ENCODE measurements around the gene PHACTR4.
"Not testable (repeated sequence)": the region's sequence is repeated elsewhere in the genome, so short reads cannot be mapped to it uniquely, and the experiment has no call there.

Gene PHACTR4

GRCh38 chr1:28354121-28354520, 15.4 kb upstream of the PHACTR4 start:
- no peak for TF ChIP-seq CTCF (conservative IDR thresholded peaks at IDR 0.05)
- H3K27ac ChIP-seq = no peak overlapping the region

DNA sequence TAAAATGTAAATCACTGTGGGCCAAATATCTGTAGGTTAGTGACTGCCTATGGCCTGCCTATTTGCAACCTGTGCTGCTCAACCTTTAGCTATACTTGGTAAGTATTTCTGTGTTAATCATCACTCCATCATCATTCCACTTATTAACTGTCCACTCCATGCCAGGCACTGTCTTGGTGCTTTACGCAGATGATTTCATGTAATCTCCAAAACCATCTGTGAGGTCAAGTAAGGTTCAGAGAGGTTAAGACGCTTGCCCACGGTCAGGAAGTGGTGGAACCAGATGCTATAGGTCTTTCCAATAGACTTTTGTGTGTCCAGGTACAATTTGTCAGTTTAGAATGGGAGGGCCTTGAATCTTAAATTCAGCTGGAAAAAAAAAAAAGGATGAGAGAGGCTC, 10.8 kb upstream of the PHACTR4 start:
- no peak overlapping the region for H3K27ac ChIP-seq
- no peak for TF ChIP-seq CTCF (conservative IDR thresholded peaks at IDR 0.05)

DNA sequence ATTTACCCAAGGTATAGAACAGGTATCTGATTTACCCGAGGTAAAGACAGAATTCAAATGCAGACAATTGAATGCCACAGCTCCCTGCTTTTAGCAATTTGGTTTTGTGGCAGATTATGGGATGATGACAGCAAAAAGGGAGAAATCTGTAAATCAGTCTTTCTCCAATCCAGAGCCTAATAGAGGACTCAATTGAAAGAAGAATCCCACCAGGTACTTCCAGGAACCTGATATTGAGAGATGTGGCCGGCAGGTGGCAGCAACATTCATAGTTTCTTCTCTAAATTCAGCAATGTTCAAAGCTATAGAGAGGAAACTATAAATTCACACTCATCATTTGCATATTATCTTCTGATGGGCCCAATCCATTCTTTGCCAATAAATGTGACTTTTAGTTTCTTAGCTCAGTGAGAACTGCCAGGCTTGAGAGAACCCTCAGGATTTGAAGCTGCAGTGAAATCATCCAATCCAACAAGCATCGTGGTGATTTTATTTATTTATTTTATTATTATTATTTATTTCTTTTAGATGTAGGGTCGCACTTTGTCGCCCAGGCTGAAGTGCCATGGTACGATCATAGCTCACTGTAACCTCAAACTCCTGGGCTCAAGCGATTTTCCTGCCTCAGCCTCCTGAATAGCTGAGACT, 9.8 kb upstream of the PHACTR4 start:
- TF ChIP-seq CTCF (conservative IDR thresholded peaks at IDR 0.05) = peak; percentile 80
- no peak overlapping the region for H3K27ac ChIP-seq

DNA sequence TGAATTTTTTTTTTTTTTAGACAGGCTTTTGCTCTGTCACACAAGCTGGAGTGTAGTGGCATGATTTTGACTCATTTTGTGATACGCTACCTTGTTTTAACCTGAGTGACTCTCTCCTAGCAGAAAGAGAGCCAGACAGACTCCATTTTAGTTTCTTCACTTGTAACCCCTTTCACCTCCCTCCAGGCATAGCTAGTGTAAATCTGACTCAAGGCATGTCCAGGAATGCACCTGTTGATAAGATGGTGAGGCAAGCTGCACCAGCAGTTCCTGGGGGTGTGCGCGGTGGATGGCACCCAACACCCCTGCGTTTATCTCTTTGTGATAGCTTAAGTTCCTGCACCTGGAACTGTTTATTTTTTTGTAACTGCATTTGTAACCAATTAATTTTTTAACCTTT, 4.7 kb upstream of the PHACTR4 start:
- no peak overlapping the region for H3K27ac ChIP-seq
- TF ChIP-seq CTCF (conservative IDR thresholded peaks at IDR 0.05) = no peak

DNA sequence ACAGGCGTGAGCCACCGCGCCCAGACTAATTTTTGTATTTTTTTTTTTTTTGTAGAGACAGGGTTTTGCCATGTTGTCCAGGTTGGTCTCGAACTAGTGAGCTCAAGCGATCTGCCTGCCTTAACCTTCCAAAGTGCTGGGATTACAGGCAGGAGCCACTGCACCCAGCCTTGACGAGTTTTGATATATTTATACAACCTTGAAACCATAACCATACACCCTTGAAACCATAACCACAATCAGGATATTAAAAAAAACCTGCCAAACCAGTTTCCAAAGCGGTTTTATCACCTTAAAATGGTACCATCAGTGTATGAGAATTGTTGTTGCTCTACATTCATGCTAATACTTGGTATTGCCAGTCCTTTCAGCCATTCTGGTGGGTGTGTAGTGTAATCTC, 3.7 kb upstream of the PHACTR4 start:
- peak overlapping the region; percentile 46 for H3K27ac ChIP-seq
- TF ChIP-seq CTCF (conservative IDR thresholded peaks at IDR 0.05) = no peak

DNA sequence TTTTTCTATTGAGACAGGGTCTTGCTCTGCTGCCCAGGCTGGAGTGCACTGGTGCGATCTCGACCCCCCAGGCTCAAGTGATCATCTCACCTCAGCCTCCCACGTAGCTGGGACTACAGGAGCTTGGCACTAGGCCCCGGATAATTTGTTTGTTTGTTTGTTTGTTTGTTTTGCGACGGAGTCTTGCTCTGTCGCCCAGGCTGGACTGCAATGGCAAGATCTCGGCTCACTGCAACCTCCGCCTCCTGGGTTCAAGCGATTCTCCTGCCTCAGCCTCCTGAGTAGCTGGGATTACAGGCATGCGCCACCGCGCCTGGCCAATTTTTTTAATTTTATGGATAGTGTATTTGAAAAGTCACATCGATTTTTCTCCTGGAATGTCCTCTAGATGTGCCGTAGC, 932 bp upstream of the PHACTR4 start:
- H3K27ac ChIP-seq = peak overlapping the region; percentile 92

DNA sequence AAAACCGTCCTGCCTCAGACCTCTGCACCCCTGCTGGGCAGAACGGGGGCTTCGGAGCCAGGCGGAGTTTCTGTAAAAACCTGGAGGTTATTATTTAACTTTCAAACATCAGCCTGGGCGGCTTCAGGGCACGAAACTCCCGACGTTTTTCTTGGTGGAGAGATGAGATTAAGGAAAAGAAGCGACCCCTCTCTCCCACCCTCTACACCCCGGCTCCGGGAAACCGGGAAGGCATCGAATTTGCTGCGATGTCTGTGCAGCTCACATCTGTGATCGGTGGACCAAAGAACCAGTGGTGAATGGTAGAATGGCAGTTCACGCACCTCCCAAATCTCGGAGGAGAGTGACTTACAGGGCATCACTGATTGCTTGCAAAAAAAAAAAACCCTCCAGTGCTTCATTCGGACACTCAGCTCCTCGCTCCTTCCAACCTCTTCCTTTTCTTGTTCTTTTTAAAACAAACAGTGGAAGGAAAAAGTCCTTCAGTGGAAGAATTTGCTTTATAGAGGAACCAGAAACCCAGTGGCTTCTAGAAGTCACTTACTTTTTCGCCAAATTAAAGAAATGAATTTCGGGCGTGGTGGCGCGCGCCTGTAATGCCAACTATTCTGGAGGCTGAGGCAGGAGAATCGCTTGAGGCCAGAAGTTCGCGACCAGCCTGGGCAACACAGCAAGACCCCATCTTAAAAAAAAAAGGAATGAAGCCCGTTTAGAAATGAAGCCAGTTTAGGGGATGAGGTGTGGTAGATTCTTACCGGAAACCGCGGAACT, 884 bp downstream of the PHACTR4 start:
- TF ChIP-seq CTCF (conservative IDR thresholded peaks at IDR 0.05) = peak; percentile 37
- H3K27ac ChIP-seq = peak overlapping the region; percentile 92

GRCh38 chr1:28371010-28371377, 1.5 kb downstream of the PHACTR4 start:
- TF ChIP-seq CTCF (conservative IDR thresholded peaks at IDR 0.05) = no peak
- H3K27ac ChIP-seq = peak overlapping the region; percentile 92

- not testable (repeated sequence) for H3K27ac ChIP-seq
Observed at GRCh38 chr1:28373450-28373849, 3.9 kb downstream of the PHACTR4 start.

Data from VCaP (cell line).